Measurements from ENCODE around the gene COLEC11.

DNA sequence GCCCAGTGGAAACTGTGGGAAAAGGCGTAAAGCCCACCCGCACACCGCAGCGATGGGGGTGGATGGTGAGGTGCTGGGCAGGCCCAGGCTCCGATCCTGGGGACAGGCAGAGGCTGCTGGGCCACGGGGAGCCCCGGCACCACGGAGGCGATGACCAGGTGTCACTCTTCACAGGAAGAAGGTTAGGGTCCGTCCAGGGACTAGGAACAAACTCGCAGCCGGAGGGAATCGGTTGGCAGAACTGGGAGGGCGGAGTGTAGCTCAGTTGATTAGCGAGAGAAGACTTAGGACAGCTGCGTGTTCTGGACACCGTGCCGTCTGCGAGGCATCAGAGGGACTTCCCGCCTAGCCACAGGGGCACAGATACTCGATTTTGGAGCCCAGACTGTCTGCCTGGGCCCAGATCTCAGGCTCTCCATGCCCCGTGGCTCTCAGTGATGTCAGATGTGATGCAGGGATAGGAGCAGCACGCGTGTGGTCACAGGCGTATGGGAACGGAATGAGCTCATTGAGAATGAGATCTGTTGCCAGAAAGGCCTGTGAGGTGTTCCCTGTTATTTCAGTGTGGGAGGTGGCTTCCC lies 47.0 kb downstream of the COLEC11 start:
- TF ChIP-seq EZH2 (IDR thresholded peaks at IDR 0.05; ENCODE audit: low read length): no peak
- TF ChIP-seq, protein P1, sequence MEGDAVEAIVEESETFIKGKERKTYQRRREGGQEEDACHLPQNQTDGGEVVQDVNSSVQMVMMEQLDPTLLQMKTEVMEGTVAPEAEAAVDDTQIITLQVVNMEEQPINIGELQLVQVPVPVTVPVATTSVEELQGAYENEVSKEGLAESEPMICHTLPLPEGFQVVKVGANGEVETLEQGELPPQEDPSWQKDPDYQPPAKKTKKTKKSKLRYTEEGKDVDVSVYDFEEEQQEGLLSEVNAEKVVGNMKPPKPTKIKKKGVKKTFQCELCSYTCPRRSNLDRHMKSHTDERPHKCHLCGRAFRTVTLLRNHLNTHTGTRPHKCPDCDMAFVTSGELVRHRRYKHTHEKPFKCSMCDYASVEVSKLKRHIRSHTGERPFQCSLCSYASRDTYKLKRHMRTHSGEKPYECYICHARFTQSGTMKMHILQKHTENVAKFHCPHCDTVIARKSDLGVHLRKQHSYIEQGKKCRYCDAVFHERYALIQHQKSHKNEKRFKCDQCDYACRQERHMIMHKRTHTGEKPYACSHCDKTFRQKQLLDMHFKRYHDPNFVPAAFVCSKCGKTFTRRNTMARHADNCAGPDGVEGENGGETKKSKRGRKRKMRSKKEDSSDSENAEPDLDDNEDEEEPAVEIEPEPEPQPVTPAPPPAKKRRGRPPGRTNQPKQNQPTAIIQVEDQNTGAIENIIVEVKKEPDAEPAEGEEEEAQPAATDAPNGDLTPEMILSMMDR (optimal IDR thresholded peaks at IDR 0.05 in 1 of 3, IDR thresholded peaks at IDR 0.05 in 1 of 3, conservative IDR thresholded peaks at IDR 0.05 in 1 of 3; ENCODE audit: extremely low read depth in 1 of 3, insufficient read depth in 2 of 3, low read length in 3 of 3): no peak

Measured in keratinocyte (primary cell).